Fibroblast of pulmonary artery (primary cell): ENCODE data around the gene TMEM234.

Source experiments
- DNase-seq: peaks from one replicate; pipeline ENCODE4 v3.0.0-alpha.2; 2010; ENCODE audit warnings: low read depth
- H3K4me3 ChIP-seq: replicated peaks from 2 replicates; pipeline ENCODE4 v1.5.1; 2011; ENCODE audit warnings: low read depth, mild to moderate bottlenecking, control low read depth, low read length, moderate library complexity
- TF ChIP-seq, protein P1 (sequence below): IDR thresholded peaks from 2 replicates; pipeline ENCODE4 v1.5.1; 2011; ENCODE audit warnings: mild to moderate bottlenecking, control low read depth, low read length, inconsistent platforms; ENCODE audit errors: missing control alignments

The TMEM234 gene

DNA sequence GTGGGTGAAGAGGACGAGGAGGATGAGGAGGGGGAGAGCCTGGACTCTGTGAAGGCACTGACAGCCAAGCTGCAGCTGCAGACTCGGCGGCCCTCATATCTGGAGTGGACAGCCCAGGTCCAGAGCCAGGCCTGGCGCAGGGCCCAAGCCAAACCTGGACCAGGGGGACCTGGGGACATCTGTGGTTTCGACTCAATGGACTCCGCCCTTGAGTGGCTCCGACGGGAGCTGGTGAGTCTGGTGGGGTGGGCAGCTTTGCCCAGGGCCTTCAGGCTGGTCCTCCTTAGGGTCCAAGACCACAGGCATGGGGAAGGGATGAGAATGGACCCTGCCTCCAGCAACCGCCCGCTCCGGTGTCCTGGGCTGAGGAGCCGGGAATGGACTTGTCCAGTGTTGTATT, 25.3 kb upstream of the TMEM234 start:
- TF ChIP-seq, protein P1, sequence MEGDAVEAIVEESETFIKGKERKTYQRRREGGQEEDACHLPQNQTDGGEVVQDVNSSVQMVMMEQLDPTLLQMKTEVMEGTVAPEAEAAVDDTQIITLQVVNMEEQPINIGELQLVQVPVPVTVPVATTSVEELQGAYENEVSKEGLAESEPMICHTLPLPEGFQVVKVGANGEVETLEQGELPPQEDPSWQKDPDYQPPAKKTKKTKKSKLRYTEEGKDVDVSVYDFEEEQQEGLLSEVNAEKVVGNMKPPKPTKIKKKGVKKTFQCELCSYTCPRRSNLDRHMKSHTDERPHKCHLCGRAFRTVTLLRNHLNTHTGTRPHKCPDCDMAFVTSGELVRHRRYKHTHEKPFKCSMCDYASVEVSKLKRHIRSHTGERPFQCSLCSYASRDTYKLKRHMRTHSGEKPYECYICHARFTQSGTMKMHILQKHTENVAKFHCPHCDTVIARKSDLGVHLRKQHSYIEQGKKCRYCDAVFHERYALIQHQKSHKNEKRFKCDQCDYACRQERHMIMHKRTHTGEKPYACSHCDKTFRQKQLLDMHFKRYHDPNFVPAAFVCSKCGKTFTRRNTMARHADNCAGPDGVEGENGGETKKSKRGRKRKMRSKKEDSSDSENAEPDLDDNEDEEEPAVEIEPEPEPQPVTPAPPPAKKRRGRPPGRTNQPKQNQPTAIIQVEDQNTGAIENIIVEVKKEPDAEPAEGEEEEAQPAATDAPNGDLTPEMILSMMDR, result no peak
- no peak overlapping the region for H3K4me3 ChIP-seq
- no peak for DNase-seq

DNA sequence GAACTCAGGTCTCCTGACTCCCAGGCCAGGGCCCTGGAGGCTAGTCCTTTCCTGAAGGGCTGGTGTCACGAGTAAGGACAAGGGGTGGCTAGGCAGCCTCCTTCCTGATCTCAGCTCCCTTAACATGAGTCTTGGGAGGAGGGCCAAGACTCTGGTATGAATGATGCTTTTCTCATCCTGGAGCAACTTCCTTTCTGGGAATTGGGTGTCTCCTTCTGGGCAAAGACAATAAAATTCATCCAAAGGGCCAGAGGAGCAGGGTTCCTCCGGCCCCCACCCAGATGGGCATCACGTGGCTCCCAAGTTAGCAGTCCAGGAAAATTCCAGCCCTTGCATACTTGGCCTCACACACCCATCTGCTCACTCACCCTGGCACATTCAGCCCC, 24.7 kb upstream of the TMEM234 start, which contains the start of gene FAM167B:
Gene FAM167B, plus strand, starts transcription at position 335 of the 386 bp plus-strand sequence. CDS start 200 bp downstream, outside the sequence.
- no peak within 1 kb of the TSS for H3K4me3 ChIP-seq
- peak; percentile 91 for DNase-seq

DNA sequence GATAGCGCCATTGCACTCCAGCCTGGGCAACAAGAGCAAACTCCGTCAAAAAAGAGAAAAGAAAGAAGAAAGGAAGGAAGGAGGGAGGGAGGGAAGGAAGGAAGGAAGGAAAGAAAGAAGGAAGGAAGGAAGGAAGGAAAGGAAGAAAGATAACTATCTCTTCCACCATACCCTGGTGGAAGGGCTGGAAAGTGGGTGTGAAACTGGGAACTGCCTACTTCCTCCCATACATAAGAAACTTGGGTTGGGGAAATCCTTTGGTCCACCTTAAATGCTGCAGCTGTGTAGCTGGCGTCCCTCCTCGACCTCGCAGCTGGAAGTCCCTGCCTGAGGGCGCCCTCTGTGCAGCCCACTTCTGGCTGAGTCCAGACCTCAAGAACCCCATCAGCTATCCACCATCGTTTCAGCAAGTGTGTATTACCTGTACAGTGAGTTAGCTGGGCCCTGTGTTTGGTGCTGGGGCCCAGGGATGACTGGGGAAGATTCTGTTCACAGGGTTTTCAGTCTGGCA, 20.2 kb upstream of the TMEM234 start:
- DNase-seq, result peak; percentile 47
- H3K4me3 ChIP-seq, result peak overlapping the region; percentile 30
- TF ChIP-seq, protein P1, result no peak

More for the DNA sequence above, 24.7 kb upstream of the TMEM234 start, which contains the start of gene FAM167B:
- TF ChIP-seq, protein P1, result no peak

DNA sequence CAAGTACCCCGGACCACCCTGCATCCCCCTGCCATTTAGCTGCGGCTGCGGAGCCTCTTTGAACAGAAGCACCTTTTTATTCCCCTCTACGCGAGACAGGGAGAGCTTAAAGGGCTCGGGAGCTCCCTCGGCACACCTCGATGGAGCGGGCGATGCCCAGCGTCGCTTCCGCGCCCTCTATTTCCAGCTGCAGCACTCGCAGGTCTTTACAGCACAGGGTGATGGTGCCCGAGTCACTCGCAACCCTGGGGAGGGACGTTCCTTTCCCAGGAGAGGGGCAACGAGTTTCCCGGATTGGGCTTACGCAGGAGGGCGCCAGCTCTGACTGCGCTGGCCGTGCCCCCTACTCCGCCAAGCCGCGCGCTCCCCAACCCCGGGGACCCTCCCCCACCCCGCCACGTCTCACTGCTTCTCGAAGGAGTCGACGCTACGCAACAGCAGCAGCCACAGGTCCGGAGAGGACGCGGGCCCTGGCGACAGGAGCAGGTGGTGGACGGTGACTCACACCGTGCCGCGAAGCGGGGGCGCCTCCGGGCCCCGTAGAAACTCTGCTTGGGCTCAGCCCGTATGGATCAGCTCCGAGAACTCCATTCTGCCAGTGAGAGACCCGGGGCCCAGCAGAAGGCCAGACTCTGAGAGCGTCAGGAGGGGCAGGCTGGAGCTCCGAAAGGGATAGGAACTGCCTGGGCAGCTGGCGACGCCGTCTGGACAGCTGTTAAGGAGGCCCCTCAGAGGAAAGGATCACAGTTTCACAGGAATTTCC, 19.0 kb upstream of the TMEM234 start:
- TF ChIP-seq, protein P1, result no peak
- DNase-seq, result peak; percentile 58
- H3K4me3 ChIP-seq, result peak overlapping the region; percentile 69

DNA sequence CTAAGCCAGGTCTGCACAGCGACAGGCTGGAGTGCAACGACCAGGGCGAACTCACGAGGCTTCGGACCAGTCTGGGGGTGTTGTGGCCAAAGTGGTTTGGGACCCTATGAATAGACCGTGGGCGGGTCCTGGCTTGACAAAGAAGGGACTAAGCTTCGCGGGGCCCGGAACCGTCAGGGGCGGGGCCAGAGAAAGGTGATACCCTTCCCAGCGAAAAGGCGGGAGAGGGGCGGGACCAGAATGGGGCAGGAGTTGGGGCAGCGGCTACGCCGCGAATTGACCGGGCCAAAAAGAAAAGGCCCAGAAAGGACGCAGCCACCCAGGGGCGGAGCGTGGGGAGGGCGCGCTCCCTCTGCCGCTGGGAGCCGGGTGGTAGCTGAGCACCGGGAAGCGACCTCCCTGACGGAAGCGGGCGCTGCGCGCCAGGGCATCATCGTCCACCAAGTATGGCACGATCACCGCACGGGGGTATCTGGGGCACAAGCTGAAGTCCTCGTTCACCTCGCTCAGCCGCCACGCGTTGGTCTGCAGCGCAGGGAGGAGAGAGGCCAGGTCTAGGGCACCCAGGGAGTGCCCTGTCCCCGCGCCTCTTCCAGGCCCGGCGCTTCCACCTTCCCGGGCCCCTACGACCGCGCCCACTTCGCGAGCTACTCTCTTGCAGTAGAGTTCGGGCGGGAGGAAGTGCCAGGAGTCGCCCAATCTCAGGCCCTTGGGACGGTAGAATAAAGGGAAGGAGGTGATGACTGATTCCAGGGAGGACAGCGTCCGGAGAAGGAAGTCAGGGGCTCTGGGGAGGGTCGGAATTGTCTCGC, 18.2 kb upstream of the TMEM234 start:
- peak; percentile 38 for DNase-seq
- H3K4me3 ChIP-seq, result peak overlapping the region; percentile 69
- TF ChIP-seq, protein P1, result peak; percentile 19

DNA sequence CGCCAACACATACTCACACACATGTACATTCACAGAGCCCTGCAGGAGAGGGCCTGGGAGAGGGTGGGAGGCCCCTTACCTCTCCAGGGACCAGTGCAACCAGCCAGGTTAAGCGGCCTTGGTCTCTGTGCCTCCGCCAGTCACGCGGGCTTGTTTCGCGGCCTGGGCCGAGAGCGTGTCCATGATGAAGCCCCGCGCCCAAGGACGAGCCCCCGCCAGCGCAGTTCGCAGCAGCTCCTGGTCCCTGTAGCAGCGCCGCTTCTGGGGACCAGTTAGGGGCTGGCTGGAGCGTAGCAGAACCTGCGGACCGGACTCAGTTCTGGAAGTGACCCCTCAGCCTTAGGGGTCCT, 17.6 kb upstream of the TMEM234 start:
- DNase-seq, result no peak
- H3K4me3 ChIP-seq, result peak overlapping the region; percentile 69
- TF ChIP-seq, protein P1, result no peak
